Large intestine (tissue), 3 donors: ENCODE results near the gene C5AR1. TPM values are rescaled to one million over a fixed set of nuclear protein-coding genes. Genes with fewer than 3 reads are reported as not detected.

Experiments
- DNase-seq, 2 donors: peaks; one replicate each; pipeline versions ENCODE4 v3.0.0 to v3.0.0-alpha.2; 2013
- H3K27ac ChIP-seq: one replicate; pipeline ENCODE4 v1.5.1; 2013; ENCODE audit warnings: low read length
- H3K27me3 ChIP-seq: 2 replicates; pipeline ENCODE4 v1.6.1; 2013; ENCODE audit warnings: low read length; ENCODE audit not compliant: control insufficient read depth, insufficient read depth
- H3K36me3 ChIP-seq: 2 replicates; pipeline ENCODE4 v1.6.1; 2013; ENCODE audit warnings: low read length; ENCODE audit not compliant: control insufficient read depth, insufficient read depth
- H3K4me1 ChIP-seq: one replicate; pipeline ENCODE4 v1.6.1; 2013; ENCODE audit warnings: low read length; ENCODE audit not compliant: control insufficient read depth, insufficient read depth
- H3K4me3 ChIP-seq: one replicate; pipeline ENCODE4 v1.5.1; 2013; ENCODE audit warnings: low read length
- H3K9me3 ChIP-seq: one replicate; pipeline ENCODE4 v1.6.1; 2013; ENCODE audit warnings: mild to moderate bottlenecking, low read depth, low read length, moderate library complexity; ENCODE audit not compliant: control insufficient read depth
- WGBS: methylation state at CpG from one replicate; pipeline ENCODE4 v1.1.5; 2013; ENCODE audit warnings: low lambda C conversion rate; ENCODE audit not compliant: insufficient coverage; 5-methylcytosine and 5-hydroxymethylcytosine counted together
- polyA plus RNA-seq: library from polyadenylated mRNA; unstranded; fragments of 120-200 nt; gene quantifications from one replicate; pipeline ENCODE4 v1.2.1, GENCODE V29; 2013

C5AR1 gene
- polyA plus RNA-seq, 1 donor: 2.0 TPM

- no peak for DNase-seq
- Histone ChIP-seq H3K9me3 (no peaks in the 10 kb centered on the region), H3K4me1 (no peaks in the 10 kb centered on the region), H3K27ac (no peak overlapping the region), H3K4me3 (no peak overlapping the region), H3K27me3 (peaks cover 2% of the 10 kb centered on the region), H3K36me3 (no peaks in the 10 kb centered on the region)
- 100% methylated on average over 1 of the region's 10 CpGs for WGBS
Measured at GRCh38 chr19:47313754-47314295, 4.2 kb downstream of the C5AR1 start.

DNA sequence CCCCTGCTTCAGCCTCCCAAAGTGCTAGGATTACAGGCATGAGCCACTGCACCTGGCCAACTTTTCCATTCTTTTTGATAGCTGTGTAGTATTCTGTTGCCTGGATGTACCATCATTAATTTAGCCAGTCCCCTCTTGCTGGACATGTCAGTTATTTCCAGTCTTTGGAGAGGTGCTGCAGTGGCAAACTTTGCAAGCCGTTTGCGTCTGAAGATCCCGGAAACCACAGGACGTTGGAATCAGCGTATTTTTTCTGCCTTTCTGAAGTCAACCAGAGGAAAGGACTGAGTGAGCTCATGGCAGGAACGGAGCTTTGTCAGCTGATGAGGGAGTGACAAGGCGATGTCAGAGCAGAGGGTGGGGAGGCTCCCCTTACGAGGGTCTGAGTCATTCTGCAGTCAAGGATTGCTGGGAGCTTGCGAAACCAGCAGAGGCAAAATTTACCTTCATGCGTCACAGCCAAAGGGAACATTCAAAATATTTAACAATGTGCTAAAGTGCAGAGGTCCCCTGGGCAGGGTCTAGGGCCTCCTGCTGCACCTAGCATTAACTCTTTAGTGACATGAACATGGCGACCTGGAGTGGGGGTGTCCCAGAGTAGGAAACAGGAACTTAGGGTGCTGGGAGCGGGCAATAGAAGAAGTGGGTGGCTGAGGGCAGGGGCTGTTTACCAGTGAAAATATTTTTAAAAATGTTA, 5.6 kb downstream of the C5AR1 start:
- no peak overlapping the region for H3K27ac ChIP-seq
- H3K4me3 ChIP-seq: no peak overlapping the region
- peaks cover 3% of the 10 kb centered on the region for H3K9me3 ChIP-seq
- H3K27me3 ChIP-seq: no peaks in the 10 kb centered on the region
- WGBS: no CpG with 5 or more reads among the region's 12 CpGs
- H3K4me1 ChIP-seq: no peaks in the 10 kb centered on the region
- DNase-seq: peak in 1 of 2 donors; percentile 34
- no peaks in the 10 kb centered on the region for H3K36me3 ChIP-seq

DNA sequence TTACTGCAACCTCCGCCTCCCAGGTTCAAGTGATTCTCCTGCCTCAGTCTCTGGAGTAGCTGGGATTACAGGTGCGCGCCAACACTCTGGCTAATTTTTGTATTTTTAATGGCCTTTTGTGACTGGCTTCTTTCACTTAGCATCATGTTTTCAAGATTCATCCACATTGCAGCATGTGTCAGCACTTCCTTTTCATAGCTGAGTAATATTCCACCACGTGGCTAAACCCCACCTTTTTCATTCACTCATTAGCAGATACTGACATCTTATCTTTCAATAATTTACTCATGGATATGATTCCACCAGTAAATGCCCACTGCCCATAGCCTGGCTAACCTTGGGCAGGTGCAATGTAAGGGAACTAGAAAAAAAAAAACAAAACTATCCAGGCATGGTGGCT, 6.9 kb downstream of the C5AR1 start:
- no peak for DNase-seq
- Histone ChIP-seq H3K27me3 (no peaks in the 10 kb centered on the region), H3K4me3 (no peak overlapping the region), H3K4me1 (no peaks in the 10 kb centered on the region), H3K27ac (no peak overlapping the region), H3K9me3 (peaks cover 4% of the 10 kb centered on the region), H3K36me3 (no peaks in the 10 kb centered on the region)
- WGBS: 100% methylated on average over 1 of the region's 4 CpGs

DNA sequence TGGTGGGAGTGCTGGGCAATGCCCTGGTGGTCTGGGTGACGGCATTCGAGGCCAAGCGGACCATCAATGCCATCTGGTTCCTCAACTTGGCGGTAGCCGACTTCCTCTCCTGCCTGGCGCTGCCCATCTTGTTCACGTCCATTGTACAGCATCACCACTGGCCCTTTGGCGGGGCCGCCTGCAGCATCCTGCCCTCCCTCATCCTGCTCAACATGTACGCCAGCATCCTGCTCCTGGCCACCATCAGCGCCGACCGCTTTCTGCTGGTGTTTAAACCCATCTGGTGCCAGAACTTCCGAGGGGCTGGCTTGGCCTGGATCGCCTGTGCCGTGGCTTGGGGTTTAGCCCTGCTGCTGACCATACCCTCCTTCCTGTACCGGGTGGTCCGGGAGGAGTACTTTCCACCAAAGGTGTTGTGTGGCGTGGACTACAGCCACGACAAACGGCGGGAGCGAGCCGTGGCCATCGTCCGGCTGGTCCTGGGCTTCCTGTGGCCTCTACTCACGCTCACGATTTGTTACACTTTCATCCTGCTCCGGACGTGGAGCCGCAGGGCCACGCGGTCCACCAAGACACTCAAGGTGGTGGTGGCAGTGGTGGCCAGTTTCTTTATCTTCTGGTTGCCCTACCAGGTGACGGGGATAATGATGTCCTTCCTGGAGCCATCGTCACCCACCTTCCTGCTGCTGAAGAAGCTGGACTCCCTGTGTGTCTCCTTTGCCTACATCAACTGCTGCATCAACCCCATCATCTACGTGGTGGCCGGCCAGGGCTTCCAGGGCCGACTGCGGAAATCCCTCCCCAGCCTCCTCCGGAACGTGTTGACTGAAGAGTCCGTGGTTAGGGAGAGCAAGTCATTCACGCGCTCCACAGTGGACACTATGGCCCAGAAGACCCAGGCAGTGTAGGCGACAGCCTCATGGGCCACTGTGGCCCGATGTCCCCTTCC, 10.5 kb downstream of the C5AR1 start:
- Histone ChIP-seq H3K27me3 (peaks cover 4% of the 10 kb centered on the region), H3K36me3 (no peaks in the 10 kb centered on the region), H3K4me3 (no peak overlapping the region), H3K9me3 (peaks cover 4% of the 10 kb centered on the region), H3K4me1 (no peaks in the 10 kb centered on the region), H3K27ac (no peak overlapping the region)
- WGBS: no CpG with 5 or more reads among the region's 46 CpGs
- no peak for DNase-seq

DNA sequence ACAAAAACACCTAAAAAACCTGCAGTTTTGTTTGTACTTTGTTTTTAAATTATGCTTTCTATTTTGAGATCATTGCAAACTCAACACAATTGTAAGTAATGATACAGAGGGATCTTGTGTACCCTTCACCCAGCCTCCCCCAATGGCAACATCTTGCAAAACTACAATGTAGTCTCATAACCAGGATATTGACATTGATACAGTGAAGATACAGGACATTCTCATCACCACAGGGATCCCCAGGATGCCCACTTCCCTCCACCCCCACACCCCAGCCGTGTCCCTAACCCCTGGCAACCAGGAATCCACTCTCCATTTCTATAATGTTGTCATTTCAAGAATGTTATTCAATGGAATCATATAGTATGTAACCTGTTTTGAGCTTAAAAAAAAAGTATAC, 12.0 kb downstream of the C5AR1 start:
- Histone ChIP-seq H3K9me3 (peaks cover 4% of the 10 kb centered on the region), H3K4me1 (no peaks in the 10 kb centered on the region), H3K36me3 (no peaks in the 10 kb centered on the region), H3K27me3 (peaks cover 4% of the 10 kb centered on the region), H3K4me3 (no peak overlapping the region), H3K27ac (no peak overlapping the region)
- no CpG with 5 or more reads among the region's 1 CpG for whole genome bisulfite sequencing
- DNase-seq: no peak

DNA sequence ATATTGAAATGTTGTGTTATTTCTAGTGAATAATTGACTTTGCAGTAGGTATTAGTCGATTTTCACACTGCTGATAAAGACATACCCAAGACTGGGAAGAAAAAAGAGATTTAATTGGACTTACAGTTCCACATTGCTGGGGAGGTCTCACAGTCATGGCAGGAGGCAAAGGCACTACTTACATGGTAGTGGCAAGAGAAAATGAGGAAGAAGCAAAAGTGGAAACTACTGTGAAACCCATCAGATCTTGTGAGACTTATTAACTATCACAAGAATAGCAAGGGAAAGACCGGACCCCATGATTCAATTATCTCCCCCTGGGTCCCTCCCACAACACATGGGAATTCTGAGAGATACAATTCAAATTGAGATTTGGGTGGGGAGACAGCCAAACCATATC, 12.4 kb downstream of the C5AR1 start:
- DNase-seq: no peak
- Histone ChIP-seq H3K4me3 (no peak overlapping the region), H3K27ac (no peak overlapping the region), H3K4me1 (no peaks in the 10 kb centered on the region), H3K9me3 (peaks cover 4% of the 10 kb centered on the region), H3K36me3 (no peaks in the 10 kb centered on the region), H3K27me3 (peaks cover 4% of the 10 kb centered on the region)
- WGBS: no CpG with 5 or more reads among the region's 2 CpGs

- peak overlapping the region; percentile 0 for H3K4me3 ChIP-seq
- no peaks in the 10 kb centered on the region for H3K4me1 ChIP-seq
- peaks cover 4% of the 10 kb centered on the region for H3K27me3 ChIP-seq
- peaks cover 4% of the 10 kb centered on the region for H3K9me3 ChIP-seq
- no CpG with 5 or more reads among the region's 8 CpGs for WGBS
- no peaks in the 10 kb centered on the region for H3K36me3 ChIP-seq
- no peak for DNase-seq
- no peak overlapping the region for H3K27ac ChIP-seq
Measured at GRCh38 chr19:47323409-47323808, 13.7 kb downstream of the C5AR1 start.

DNA sequence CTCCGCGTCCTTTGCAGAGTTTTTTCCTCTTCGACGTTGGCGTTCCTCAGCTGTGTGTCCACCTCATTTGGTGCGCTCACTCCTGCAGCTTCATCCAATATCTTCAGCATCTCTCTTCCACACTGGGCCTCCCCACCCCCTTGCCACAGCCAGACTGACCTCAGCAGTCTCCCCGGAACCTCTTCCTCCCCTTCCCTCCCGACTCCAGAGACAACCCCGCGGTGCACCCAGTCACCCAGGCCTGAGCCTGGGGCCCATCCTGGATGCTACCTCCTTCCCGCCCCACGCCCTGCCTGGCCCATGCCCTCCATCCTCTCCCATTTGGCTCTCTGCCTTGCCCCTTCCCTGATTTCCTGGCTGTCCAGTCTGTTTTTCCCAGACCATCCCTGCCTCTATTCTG, 14.2 kb downstream of the C5AR1 start:
- no peaks in the 10 kb centered on the region for H3K36me3 ChIP-seq
- no peaks in the 10 kb centered on the region for H3K4me1 ChIP-seq
- H3K4me3 ChIP-seq: peak overlapping the region; percentile 0
- H3K27ac ChIP-seq: peak overlapping the region; percentile 23
- peaks cover 4% of the 10 kb centered on the region for H3K27me3 ChIP-seq
- DNase-seq: no peak
- peaks cover 4% of the 10 kb centered on the region for H3K9me3 ChIP-seq
- WGBS: 92% methylated on average over 2 of the region's 12 CpGs

GRCh38 chr19:47324502-47324901, 14.8 kb downstream of the C5AR1 start:
- no peak for DNase-seq
- H3K9me3 ChIP-seq: peaks cover 4% of the 10 kb centered on the region
- no CpG with 5 or more reads among the region's 9 CpGs for WGBS
- no peaks in the 10 kb centered on the region for H3K4me1 ChIP-seq
- H3K36me3 ChIP-seq: no peaks in the 10 kb centered on the region
- H3K27ac ChIP-seq: peak overlapping the region; percentile 23
- peaks cover 4% of the 10 kb centered on the region for H3K27me3 ChIP-seq
- H3K4me3 ChIP-seq: no peak overlapping the region

DNA sequence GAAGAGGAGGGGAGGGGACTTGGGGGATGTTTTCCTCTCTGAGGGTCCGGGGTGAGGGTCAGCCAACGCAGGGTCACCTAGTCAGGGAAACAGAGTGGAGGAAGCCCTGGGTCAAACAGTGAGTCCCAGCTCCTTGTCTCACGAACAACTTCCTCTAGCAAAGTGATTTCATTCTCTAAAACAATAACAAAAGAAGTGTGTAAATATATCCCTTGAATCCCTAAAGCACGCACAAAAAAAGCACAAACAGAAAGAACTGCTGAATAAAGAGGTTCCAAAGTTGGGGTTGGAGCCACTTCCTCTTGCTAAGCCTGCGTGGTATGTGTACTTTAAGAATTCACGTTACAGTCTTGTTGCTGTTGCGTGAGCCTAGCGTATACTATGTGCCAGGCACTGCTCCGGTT, 20.8 kb downstream of the C5AR1 start:
- peak in 1 of 2 donors; percentile 16 for DNase-seq
- Histone ChIP-seq H3K27me3 (no peaks in the 10 kb centered on the region), H3K27ac (peak overlapping the region; percentile 67), H3K4me3 (no peak overlapping the region), H3K9me3 (no peaks in the 10 kb centered on the region), H3K36me3 (no peaks in the 10 kb centered on the region), H3K4me1 (no peaks in the 10 kb centered on the region)
- no CpG with 5 or more reads among the region's 9 CpGs for WGBS
